Measurements from ENCODE around the gene SPTLC3.

DNA sequence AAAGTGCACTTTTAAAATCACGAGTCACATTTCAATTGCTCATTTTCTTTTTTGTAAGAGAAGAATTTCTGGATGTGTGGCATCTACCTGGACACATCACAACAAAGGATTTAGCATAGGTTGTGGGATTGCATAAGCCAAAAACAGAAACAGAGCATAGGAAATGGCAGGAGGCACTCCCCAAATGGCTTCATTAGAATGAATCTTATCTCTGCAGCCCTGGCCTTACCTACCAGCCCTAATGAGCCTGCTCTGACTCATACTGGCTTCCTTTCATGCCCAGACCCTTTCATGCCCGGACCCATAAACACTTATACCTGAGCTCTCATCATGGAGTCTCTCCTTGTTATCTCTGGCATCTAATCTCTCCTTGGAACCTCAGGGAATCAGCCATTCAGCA, 23.9 kb upstream of the SPTLC3 start:
- TF ChIP-seq CTCF (conservative IDR thresholded peaks at IDR 0.05; ENCODE audit: low read length), result no peak
- no peak for TF ChIP-seq EZH2phosphoT487 (IDR thresholded peaks at IDR 0.05; ENCODE audit: borderline replicate concordance, low read depth, low read length)
